ENCODE measurements around the gene RASGRP3. TPM values are rescaled to one million over a fixed set of nuclear protein-coding genes. Genes with fewer than 3 reads are reported as not detected.

Gene RASGRP3
- total RNA-seq, 1 donor from 2014 or later = 0.58 TPM

DNA sequence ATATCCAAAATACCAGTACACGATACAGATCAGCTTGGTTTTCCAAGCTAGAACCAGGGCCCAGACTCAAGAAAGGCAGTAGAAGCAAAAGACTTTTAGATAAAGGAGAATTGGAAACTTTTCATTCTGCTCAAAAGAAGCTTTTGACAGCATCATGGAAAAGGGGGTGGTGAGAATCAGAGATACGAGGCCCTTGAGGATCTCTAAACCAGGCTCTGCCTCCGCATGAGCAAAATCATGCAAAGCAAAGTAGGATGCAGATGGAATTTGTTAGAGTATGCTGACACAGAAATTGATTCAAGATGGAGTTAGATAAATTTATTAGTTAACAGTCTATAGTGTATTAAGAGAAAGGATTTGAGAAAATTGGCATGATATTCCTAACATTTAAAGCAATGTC is 82.9 kb downstream of the RASGRP3 start:
- no peak for DNase-seq (ENCODE audit: low spot score in 2 of 2, unreplicated experiment in 2 of 2)
- Mint-ChIP-seq H3K27me3 (ENCODE audit: low read depth) (no peaks in the 10 kb centered on the region), H3K4me1 (peaks cover 13% of the 10 kb centered on the region), H3K36me3 (no peaks in the 10 kb centered on the region), H3K4me3 (no peak overlapping the region), H3K27ac (no peak overlapping the region), H3K9me3 (no peaks in the 10 kb centered on the region)
- TF ChIP-seq, protein P1, sequence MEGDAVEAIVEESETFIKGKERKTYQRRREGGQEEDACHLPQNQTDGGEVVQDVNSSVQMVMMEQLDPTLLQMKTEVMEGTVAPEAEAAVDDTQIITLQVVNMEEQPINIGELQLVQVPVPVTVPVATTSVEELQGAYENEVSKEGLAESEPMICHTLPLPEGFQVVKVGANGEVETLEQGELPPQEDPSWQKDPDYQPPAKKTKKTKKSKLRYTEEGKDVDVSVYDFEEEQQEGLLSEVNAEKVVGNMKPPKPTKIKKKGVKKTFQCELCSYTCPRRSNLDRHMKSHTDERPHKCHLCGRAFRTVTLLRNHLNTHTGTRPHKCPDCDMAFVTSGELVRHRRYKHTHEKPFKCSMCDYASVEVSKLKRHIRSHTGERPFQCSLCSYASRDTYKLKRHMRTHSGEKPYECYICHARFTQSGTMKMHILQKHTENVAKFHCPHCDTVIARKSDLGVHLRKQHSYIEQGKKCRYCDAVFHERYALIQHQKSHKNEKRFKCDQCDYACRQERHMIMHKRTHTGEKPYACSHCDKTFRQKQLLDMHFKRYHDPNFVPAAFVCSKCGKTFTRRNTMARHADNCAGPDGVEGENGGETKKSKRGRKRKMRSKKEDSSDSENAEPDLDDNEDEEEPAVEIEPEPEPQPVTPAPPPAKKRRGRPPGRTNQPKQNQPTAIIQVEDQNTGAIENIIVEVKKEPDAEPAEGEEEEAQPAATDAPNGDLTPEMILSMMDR (IDR thresholded peaks at IDR 0.05; ENCODE audit: unreplicated experiment) = no peak

DNA sequence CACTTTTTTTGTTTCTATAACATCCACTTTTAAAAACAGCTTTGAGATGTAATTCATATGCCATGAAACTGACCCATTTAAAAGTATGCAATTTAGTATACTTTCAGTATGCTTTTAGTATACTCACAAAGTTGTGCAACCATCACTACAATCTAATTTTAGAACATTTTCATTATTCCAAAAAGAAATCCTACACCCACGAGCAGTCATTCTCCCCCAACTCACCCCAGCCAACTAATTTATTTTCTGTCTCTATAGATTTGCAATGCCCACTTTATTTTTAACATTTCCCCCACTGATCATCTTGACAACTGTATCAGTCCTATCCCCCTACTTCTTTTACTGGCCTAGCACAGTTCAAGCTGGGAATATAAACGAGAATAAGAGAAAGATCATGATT is 83.6 kb downstream of the RASGRP3 start:
- TF ChIP-seq, protein P1 (IDR thresholded peaks at IDR 0.05; ENCODE audit: unreplicated experiment) = no peak
- Mint-ChIP-seq H3K9me3 (no peaks in the 10 kb centered on the region), H3K36me3 (no peaks in the 10 kb centered on the region), H3K27ac (no peak overlapping the region), H3K27me3 (ENCODE audit: low read depth) (no peaks in the 10 kb centered on the region), H3K4me3 (no peak overlapping the region), H3K4me1 (peaks cover 9% of the 10 kb centered on the region)
- DNase-seq (ENCODE audit: low spot score in 2 of 2, unreplicated experiment in 2 of 2) = no peak

DNA sequence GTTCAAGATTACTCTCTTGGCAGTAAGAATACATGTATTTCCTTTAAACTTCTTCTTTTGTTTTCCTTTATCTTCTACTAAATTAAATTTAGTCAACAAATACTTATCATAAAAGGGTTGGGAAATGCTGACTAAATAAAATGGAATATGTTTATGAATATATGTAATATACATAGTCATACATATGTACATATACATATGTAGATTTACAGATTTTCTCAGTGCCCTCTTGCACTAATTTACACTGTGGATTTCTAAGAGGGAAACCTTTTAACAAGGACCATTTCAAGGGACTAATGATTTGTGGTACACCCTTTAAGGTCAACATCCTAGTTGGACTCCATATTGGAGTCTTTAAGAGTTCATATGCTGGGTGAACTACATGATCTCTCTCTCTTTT is 85.4 kb downstream of the RASGRP3 start:
- H3K36me3 Mint-ChIP-seq = no peaks in the 10 kb centered on the region
- no peaks in the 10 kb centered on the region for H3K9me3 Mint-ChIP-seq
- H3K4me1 Mint-ChIP-seq = peaks cover 2% of the 10 kb centered on the region
- no peak overlapping the region for H3K27ac Mint-ChIP-seq
- no peak overlapping the region for H3K4me3 Mint-ChIP-seq
- TF ChIP-seq, protein P1 (IDR thresholded peaks at IDR 0.05; ENCODE audit: unreplicated experiment) = no peak
- H3K27me3 Mint-ChIP-seq (ENCODE audit: low read depth) = no peaks in the 10 kb centered on the region
- no peak for DNase-seq (ENCODE audit: low spot score in 2 of 2, unreplicated experiment in 2 of 2)

DNA sequence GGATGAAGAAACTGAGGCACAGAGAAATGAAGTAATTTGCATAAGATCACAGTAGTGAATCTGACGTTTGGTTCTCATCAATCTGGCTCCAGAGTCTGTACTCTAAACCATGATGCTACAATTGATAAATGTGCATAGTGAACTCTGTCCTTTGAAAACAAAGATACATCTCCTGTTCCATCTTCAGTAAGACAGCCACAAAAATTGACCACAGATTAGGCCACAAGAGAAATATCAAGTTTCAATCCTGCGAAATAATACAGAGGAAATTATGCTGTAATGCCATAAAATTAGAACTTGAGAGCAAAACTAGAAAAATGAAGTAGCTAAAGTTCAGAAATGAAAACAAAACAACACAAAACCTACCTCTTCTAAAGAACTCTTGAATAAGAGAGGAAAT is 94.2 kb downstream of the RASGRP3 start:
- Mint-ChIP-seq H3K9me3 (no peaks in the 10 kb centered on the region), H3K4me1 (peaks cover 8% of the 10 kb centered on the region), H3K27ac (no peak overlapping the region), H3K4me3 (no peak overlapping the region), H3K27me3 (ENCODE audit: low read depth) (no peaks in the 10 kb centered on the region), H3K36me3 (no peaks in the 10 kb centered on the region)
- TF ChIP-seq, protein P1 (IDR thresholded peaks at IDR 0.05; ENCODE audit: unreplicated experiment) = no peak
- no peak for DNase-seq (ENCODE audit: low spot score in 2 of 2, unreplicated experiment in 2 of 2)

DNA sequence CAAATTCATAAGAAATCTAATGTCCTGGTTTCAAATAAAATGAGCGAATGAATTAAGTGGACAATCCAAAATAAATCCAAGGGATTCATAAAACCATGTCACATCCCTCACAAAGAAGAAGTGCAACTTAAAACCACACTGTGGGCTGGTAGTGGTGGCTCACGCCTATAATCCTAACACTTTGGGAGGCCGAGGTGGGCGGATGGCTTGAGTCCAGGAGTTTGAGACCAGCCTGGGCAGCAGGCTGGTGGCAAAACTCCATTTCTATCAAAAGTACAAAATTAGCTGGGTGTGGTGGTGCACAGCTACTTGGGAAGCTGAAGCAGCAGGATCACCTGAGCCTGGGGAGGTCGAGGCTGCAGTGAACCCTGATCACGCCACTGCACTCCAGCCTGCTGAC is 97.2 kb downstream of the RASGRP3 start:
- Mint-ChIP-seq H3K9me3 (no peaks in the 10 kb centered on the region), H3K4me3 (no peak overlapping the region), H3K4me1 (no peaks in the 10 kb centered on the region), H3K36me3 (no peaks in the 10 kb centered on the region), H3K27ac (no peak overlapping the region), H3K27me3 (ENCODE audit: low read depth) (no peaks in the 10 kb centered on the region)
- TF ChIP-seq, protein P1 (IDR thresholded peaks at IDR 0.05; ENCODE audit: unreplicated experiment) = no peak
- no peak for DNase-seq (ENCODE audit: low spot score in 2 of 2, unreplicated experiment in 2 of 2)

DNA sequence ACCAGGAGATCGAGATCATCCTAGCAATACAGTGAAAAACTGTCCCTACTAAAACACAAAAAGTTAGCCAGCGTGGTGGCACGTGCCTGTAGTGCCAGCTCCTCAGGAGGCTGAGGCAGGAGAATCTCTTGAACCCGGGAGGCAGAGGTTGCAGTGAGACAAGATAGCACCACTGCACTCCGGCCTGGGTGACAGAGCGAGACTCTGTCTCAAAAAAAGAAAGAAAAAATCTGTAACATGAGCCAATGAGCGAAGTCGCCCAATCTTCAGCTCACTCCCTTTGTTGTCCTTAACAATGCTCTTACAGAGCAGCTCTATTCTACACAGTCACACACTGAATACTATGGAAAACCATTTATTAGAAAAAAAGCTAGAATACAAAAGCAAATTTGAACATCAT is 100.6 kb downstream of the RASGRP3 start:
- H3K36me3 Mint-ChIP-seq = no peaks in the 10 kb centered on the region
- no peak for DNase-seq (ENCODE audit: low spot score in 2 of 2, unreplicated experiment in 2 of 2)
- no peaks in the 10 kb centered on the region for H3K9me3 Mint-ChIP-seq
- H3K27me3 Mint-ChIP-seq (ENCODE audit: low read depth) = no peaks in the 10 kb centered on the region
- no peak overlapping the region for H3K27ac Mint-ChIP-seq
- H3K4me1 Mint-ChIP-seq = peaks cover 17% of the 10 kb centered on the region
- TF ChIP-seq, protein P1 (IDR thresholded peaks at IDR 0.05; ENCODE audit: unreplicated experiment) = no peak
- H3K4me3 Mint-ChIP-seq = no peak overlapping the region
